ENCODE data around the gene RGS4.

DNA sequence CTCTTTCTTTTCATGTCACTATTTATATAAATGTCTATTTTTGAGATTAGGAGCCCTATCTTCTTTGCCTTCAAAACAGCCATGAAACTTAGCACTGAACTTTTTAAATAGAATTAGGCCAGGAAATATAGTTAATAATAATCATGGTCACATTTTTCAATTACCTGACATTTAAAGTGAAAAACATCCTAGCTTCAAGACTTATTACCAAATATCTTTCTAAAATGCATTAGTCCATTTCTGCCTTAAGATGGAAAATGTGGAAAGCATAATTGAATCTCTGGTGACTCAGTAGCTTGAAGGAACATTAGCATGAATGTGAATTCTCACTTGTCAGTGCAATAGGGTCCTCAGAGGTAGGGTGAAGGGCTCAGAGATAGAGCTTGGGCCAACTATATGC lies 18.7 kb upstream of the RGS4 start:
- no peak for TF ChIP-seq POLR2AphosphoS5 (IDR thresholded peaks at IDR 0.05; ENCODE audit: insufficient read depth in 1 of 2, low read depth in 1 of 2)
- TF ChIP-seq, protein P1, sequence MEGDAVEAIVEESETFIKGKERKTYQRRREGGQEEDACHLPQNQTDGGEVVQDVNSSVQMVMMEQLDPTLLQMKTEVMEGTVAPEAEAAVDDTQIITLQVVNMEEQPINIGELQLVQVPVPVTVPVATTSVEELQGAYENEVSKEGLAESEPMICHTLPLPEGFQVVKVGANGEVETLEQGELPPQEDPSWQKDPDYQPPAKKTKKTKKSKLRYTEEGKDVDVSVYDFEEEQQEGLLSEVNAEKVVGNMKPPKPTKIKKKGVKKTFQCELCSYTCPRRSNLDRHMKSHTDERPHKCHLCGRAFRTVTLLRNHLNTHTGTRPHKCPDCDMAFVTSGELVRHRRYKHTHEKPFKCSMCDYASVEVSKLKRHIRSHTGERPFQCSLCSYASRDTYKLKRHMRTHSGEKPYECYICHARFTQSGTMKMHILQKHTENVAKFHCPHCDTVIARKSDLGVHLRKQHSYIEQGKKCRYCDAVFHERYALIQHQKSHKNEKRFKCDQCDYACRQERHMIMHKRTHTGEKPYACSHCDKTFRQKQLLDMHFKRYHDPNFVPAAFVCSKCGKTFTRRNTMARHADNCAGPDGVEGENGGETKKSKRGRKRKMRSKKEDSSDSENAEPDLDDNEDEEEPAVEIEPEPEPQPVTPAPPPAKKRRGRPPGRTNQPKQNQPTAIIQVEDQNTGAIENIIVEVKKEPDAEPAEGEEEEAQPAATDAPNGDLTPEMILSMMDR (IDR thresholded peaks at IDR 0.05): no peak
